Stimulated activated CD8-positive, alpha-beta memory T cell treated with anti-CD3 and anti-CD28 coated beads, Interleukin-12 subunit alpha, Interleukin-12 subunit beta, amount 100 ng/mL, for 24 hours (primary cell): ENCODE data around the gene FAR2.
"Not testable (repeated sequence)": the region's sequence is repeated elsewhere in the genome, so short reads cannot be mapped to it uniquely, and the experiment has no call there.

Experiments
- DNase-seq: peaks from one replicate; pipeline ENCODE4 v3.0.0-alpha.2; 2020; ENCODE audit errors: extremely low read depth

FAR2 gene

DNA sequence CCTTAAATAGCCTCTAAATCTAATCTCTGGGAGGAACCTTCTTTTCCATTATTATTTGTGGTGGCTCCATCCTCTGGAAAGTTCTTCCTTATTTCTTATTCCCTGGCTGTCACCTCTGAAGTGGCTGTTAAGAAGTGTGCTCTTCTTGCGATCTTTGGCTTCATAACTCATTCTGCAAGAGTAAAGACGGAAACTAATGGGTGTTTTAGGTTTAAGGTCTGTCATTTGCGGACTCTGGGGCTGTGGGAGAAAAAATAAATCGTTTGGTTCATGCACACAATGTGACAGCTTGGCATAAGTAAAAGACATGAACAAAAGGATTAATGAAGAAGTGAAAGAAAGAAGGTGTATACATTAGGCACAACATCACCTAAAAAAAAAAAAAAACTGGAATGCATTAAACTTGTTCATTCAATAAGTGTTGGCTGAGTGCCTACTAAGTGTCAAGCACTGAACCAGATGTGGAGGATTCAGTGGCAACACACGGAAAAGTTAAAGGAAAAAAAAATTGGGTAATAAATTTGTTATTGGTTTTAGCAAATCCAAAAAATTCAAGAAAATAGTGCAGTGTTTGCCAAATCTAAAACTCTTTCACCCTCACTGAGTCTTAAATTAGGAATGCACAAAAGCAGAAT, 132.4 kb downstream of the FAR2 start:
- no peak for DNase-seq

DNA sequence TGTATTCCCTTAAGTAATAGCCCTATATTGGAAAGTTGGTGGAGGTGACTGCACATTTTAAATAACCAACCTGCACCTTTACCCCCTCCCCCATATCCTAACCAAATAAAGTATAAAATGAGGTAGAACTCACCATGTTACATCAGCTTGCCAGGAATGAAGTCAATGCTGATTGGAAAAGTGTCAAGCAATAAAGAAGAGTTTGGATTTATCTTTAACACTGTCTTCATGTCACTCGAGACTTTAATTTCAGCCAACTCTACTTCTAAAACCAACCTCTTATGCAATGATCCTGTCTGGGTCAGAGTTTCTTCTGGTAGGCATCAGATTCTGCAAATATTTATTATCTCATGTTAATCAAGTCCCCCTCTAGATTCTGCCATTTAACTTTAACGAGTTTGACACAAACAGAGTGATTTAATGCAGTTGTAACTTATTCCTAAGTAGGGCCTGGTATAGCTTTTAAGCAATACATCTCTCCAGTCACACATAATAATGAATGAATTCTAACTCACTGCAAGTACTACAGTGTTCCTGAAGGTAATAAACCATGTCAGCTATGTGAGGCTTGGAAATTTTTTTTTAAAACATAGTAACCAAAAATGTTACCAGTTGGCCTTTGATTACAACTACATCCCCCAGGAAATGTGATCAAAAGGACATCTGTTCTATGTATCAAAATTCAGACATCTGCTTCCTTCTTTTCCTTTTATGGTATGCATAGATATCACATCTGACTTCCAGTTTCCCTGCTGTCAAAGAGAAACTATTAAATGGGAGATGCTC, 133.1 kb downstream of the FAR2 start:
- no peak for DNase-seq

DNA sequence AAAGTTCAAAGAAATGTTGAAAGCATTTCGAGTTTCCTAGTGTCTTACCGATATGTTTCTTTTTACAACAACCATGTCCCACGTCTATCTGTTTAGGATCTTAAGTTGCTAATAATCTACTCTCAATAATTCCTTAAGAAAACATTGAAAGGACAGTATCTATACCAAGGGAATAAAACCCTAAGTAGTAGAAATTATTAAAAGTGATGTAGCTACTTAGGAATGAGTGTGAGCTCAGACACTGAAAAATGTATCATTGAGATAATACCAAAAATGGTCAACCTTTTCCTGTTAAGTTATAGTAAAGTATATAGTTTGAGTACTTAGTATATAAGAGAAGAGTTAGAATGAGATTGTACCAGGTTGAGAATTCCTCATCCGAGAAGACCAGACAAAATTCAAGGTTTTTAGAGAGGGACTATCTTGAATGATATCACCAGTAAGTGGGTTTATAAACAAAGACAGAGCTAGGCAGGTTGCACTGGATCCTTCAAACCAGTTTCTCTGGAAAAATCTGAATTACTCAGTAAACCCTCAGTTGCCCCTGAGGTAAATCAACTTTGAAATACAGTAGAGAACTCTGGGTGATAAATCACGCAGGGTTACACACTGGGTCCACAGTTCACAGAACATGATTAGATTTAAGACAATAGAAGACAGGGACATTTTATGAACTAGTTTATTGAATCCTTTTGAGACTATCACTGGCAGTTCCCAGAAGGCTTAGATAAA, 135.1 kb downstream of the FAR2 start:
- DNase-seq, result no peak

GRCh38 chr12:29286081-29286790, 137.2 kb downstream of the FAR2 start:
- no peak for DNase-seq

- DNase-seq, result no peak
Measured at GRCh38 chr12:29287622-29288021, 138.5 kb downstream of the FAR2 start.

GRCh38 chr12:29288031-29288430, 139.0 kb downstream of the FAR2 start:
- DNase-seq, result no peak

DNA sequence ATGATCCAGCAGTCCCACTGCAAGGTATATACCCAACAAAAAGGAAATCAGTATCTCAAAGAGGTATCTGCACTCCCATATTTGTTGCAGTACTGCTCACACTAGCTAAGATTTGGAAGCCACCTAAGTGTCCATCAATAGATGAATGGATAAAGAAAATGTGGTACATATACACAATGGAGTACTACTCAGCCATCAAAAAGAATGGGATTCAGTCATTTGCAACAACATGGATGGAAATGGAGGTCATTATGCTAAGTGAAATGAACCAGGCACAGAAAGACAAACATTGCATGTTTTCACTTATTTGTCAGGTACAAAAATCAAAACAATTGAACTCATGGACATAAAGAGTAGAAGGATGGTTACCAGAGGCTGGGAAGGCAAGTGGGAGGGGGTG, 141.4 kb downstream of the FAR2 start:
- DNase-seq, result not testable (repeated sequence)

DNA sequence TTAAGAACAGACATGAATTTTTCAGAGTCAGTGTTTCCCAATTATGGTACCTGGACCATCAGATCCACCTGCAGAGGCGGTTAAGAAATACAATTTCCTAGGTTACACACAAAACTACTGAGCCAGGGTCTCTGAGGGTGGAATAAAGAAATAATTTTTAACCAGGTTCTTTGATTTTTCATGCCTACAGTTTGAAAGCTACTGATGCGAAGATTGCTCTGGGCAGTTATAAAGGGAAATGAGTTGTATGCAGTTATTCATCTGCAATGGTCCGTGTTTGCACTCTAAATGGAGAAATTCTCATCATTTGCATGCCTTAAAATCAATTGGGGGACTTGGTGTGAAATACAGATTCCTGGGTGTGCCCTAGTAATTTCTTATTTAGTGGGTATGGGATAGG, 142.1 kb downstream of the FAR2 start:
- no peak for DNase-seq

DNA sequence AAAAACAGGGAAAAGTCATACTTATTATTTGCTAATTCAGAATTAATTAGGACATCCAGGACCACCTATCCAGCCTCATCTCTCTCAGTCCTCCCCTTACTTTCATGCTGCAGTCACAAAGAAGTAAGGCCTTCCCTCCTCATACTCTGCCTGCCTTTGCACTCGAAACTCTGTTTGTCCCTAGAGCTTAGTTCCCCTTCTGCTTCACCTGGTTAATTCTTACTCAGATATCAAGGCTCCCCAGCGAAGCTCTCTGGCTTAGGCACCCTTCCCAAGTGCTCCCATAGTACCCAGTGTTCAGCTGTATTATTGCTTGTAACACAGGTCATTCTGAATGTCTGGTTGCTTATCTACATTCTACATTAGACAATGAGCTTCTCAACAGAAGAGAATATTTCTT, 150.6 kb downstream of the FAR2 start:
- no peak for DNase-seq

GRCh38 chr12:29301114-29301513, 152.0 kb downstream of the FAR2 start:
- no peak for DNase-seq

DNA sequence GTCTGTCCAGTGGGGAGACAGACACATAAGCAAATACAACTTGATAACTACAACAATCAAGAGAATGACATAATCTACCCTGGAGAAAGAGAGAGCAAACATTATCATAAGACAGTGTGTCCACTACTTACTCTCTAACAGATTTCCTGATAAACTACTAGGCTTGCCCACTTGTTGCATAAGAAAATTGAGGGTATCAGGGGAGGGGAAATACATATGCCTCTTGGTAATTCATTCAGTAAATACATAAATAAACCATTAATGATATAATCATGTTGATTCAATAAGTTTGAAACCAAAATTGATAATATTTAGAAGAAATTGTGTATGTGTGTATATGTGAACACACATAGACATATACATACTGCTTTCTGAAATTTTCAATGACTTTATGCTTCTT, 155.3 kb downstream of the FAR2 start:
- no peak for DNase-seq

GRCh38 chr12:29306266-29306665, 157.2 kb downstream of the FAR2 start:
- no peak for DNase-seq

GRCh38 chr12:29306682-29307081, 157.6 kb downstream of the FAR2 start:
- no peak for DNase-seq

DNA sequence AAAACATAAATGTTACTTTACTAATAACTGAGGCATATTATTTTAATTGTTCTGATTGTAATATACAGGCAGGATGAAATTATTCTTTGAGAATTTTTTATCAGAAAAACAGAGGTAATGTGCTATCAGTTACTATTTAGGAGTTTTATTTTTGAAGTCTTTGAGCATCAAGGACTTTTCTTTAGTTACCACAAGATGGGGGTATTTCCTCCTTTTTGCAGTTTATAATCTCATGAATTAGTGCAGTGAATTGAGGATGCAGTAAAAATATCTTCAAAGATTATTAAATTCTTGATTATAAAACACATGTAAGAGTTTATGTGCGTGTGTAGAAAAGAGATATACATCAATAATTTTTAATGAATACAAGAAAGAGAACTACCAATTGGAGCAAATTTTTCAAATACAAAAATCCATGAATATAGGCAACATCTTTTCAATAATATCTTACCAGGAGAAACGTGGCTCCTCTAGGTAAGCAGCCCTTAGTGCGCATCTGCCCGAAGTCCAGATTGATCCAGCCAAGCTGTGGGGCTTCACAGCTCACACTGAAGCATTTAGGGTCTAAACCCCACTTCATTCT, 160.3 kb downstream of the FAR2 start:
- no peak for DNase-seq

DNA sequence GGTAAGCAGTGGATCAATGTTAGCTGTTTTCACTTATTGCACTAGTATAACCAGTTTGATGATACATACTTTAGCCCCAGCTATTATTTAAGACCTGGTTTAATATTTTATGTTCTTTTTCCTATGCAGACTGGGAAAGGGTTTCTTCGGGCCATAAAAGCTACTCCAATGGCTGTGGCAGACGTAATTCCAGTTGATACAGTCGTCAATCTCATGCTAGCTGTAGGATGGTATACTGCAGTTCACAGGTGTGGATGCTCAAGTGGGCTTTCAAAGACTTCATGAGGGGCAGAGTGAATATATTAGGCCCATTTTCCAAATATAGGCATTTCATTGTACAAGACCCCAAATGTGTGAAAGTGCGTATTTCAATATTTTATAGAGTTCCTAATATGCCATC, 161.8 kb downstream of the FAR2 start:
- no peak for DNase-seq

DNA sequence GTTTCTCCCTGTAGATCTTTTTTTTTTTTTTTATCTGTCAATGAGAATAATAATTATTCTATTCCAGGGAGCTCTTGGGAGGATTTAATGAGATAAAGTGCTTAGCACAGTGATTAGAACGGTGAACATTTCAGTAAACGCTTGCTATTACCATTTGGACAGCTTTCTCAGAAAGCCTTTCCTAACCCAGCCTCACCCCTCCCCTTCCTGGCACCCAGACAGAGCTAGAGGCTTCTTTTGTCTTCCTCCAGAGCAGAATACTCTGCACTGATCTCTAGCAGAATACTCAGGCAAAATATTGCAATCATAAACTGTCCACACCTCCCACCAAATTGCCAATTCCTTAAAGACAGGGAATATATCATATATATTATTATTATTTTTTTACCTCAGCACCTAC, 165.3 kb downstream of the FAR2 start:
- no peak for DNase-seq

DNA sequence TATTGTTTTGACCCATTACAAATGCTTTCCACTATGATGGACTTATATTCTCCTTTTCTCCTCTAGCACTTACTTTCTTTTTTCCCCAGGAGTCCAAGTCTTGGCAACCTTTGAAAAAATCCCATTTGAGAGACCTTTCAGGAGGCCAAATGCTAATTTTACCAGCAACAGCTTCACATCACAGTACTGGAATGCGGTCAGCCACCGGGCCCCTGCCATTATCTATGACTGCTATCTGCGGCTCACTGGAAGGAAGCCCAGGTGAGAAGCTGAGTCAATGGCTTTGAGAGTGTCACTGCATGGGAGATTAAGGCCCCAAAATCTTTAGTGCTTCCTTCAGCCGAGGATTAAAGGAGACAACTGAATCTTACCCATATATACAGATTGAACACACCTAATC, 167.7 kb downstream of the FAR2 start:
- DNase-seq, result no peak

- no peak for DNase-seq
Measured at GRCh38 chr12:29317556-29318363, 168.7 kb downstream of the FAR2 start.

- DNase-seq, result no peak
Measured at GRCh38 chr12:29320295-29321085, 171.4 kb downstream of the FAR2 start.

- DNase-seq, result no peak
Measured at GRCh38 chr12:29322157-29322556, 173.1 kb downstream of the FAR2 start.
